ENCODE data around the gene CD300H.

DNA sequence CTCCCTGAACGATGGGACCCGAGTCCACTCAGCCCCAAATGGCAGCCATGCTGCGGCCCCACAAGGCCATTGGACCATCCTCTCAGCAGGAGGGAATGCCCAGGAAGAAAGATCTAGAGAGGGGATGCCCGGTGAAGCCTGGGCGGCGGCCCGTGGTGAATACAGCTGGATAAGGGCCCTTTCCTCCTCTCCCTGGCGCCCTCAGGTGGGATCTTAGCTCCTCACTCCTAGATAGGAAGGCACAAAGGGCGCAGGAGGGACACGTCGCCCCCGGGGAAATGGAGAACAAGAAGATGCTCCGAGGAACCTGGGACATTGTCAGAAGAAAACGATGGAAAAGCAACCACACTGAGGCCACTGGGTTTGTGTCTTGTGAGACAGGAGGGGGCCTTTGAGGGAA lies 23.9 kb downstream of the CD300H start:
- no peak for TF ChIP-seq ZFP30 (CRISPR knock-in tag; IDR thresholded peaks at IDR 0.05)
- no peak for TF ChIP-seq ZNF565 (CRISPR knock-in tag; conservative IDR thresholded peaks at IDR 0.05; ENCODE audit: low read depth)
- TF ChIP-seq, protein P1, sequence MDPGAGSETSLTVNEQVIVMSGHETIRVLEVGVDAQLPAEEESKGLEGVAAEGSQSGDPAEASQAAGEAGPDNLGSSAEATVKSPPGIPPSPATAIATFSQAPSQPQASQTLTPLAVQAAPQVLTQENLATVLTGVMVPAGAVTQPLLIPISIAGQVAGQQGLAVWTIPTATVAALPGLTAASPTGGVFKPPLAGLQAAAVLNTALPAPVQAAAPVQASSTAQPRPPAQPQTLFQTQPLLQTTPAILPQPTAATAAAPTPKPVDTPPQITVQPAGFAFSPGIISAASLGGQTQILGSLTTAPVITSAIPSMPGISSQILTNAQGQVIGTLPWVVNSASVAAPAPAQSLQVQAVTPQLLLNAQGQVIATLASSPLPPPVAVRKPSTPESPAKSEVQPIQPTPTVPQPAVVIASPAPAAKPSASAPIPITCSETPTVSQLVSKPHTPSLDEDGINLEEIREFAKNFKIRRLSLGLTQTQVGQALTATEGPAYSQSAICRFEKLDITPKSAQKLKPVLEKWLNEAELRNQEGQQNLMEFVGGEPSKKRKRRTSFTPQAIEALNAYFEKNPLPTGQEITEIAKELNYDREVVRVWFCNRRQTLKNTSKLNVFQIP (CRISPR knock-in tag; IDR thresholded peaks at IDR 0.05; ENCODE audit: borderline replicate concordance, low read depth), result no peak
- TF ChIP-seq ZNF8 (CRISPR knock-in tag; IDR thresholded peaks at IDR 0.05), result no peak
- TF ChIP-seq OSR1 (CRISPR knock-in tag; IDR thresholded peaks at IDR 0.05), result no peak
- TF ChIP-seq ISL1 (CRISPR knock-in tag; IDR thresholded peaks at IDR 0.05), result no peak
- no peak for TF ChIP-seq RARB (CRISPR knock-in tag; IDR thresholded peaks at IDR 0.05)
- TF ChIP-seq BACH2 (CRISPR knock-in tag; IDR thresholded peaks at IDR 0.05; ENCODE audit: borderline replicate concordance), result no peak
